Loucy (cell line): ENCODE results near the gene PRKCQ.

Source experiments
- CTCF ChIP-seq: fragments of 200-600 bp; sonication (generic); conservative IDR thresholded peaks from 2 replicates; pipeline ENCODE4 v1.5.1; 2014; ENCODE audit warnings: mild to moderate bottlenecking, antibody characterized with exemption, low read length
- EZH2phosphoT487 ChIP-seq: fragments of 200-600 bp; IDR thresholded peaks from 2 replicates; pipeline ENCODE4 v1.6.1; 2018; ENCODE audit warnings: antibody characterized with exemption, mild to moderate bottlenecking, moderate library complexity, borderline replicate concordance

GRCh38 chr10:6418167-6418566, 161.9 kb downstream of the PRKCQ start:
- TF ChIP-seq CTCF (no peak), EZH2phosphoT487 (no peak)
